Measurements from ENCODE around the gene CLPTM1.
A peak's percentile ranks its signal among the peaks of the same experiment; 100 is the strongest.

Gene CLPTM1

GRCh38 chr19:45019187-45019586 is 64.0 kb downstream of the CLPTM1 start:
- no peak for DNase-seq

DNA sequence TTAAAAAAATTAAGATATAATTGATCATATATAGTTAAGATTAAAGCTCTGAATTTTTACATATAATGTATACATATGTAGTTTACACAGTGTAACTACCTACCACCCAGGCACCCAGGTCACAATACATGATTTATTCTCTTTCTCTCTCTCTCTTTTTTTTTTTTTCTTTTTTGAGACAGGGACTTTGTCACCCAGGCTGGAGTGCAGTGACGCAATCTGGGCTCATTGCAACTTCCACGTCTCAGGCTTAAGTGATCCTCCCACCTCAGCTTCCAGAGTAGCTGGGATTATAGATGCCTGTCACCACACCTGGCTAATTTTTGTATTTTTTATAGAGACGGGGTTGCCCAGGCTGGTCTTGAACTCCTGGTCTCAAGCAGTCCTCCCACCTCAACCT is 64.9 kb downstream of the CLPTM1 start:
- DNase-seq = no peak

- DNase-seq = no peak
Observed at GRCh38 chr19:45021971-45022370, 66.8 kb downstream of the CLPTM1 start.

DNA sequence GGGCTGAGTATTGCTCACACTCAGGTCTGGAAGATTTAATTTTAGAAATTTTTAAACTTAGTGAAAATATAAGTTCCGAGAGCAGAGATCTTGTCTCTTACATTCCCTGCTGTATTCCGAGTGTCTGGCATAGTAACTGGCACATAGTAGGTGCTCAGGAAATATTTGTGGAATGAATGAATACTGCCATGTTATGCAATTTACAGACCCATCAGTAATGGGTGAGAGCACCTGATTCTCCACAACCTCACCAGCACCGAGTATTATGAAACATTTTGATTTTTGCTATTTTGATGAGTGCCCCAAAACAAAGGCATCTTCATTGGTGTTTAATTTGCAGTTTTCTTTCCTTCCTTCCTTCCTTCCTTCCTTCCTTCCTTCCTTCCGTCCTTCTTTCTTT is 67.9 kb downstream of the CLPTM1 start:
- DNase-seq = no peak

DNA sequence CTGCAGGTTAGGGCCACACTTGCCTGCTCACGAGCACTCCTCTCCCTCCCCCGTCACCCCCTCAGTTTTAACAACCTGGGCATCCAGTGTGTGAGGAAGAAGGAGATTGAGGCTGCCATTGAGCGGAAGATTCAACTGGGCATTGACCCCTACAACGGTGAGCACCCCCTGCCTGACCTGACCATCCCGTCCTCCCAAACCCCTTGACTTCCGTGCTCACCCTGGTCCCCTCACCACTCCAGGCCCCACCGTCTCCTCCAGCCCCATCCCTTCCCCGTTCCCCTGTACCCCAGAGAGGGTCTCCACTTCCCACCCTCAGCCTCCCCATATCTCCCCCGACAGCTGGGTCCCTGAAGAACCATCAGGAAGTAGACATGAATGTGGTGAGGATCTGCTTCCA is 70.1 kb downstream of the CLPTM1 start:
- no peak for DNase-seq

DNA sequence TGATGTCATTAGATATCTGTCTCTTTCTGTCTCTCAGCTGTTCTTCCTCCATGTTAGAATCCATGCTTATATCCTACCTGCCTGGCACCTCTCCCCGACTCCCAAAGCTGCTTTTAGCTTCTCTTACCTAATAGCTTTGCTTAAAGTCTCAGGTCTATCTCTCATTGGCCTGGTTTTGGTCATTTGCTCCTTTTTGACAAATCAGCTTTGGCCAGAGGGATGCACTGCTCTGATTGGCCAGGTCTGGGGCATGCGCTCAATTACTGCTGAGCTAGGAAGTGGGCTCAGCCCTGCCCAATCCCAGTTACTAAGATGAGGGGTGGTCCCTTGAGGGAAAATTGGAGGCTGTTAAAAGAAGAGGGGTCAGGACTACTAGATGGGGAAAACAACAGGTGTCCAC is 72.2 kb downstream of the CLPTM1 start:
- DNase-seq = no peak

GRCh38 chr19:45030825-45031224 is 75.6 kb downstream of the CLPTM1 start:
- no peak for DNase-seq

- no peak for DNase-seq
Observed at GRCh38 chr19:45032421-45032820, 77.2 kb downstream of the CLPTM1 start.

GRCh38 chr19:45035755-45036154 is 80.6 kb downstream of the CLPTM1 start:
- DNase-seq = no peak

GRCh38 chr19:45037393-45038169 is 82.4 kb downstream of the CLPTM1 start:
- DNase-seq = no peak

- peak; percentile 89 for DNase-seq
Observed at GRCh38 chr19:45038931-45039893, 84.0 kb downstream of the CLPTM1 start, which contains the start of gene CLASRP. Gene CLASRP (plus strand): TSS chr19:45039045. CDS start chr19:45040213, 1,168 bp downstream.

- no peak for DNase-seq
Observed at GRCh38 chr19:45040059-45040771, 85.0 kb downstream of the CLPTM1 start.

- DNase-seq = no peak
Observed at GRCh38 chr19:45041125-45041524, 85.9 kb downstream of the CLPTM1 start.
